HEK293 (cell line): ENCODE measurements around the gene PRPF8.

Experiments used
- CTCF ChIA-PET: fragments of 350-600 bp; formaldehyde crosslinking; extraction: SDS; loops from one replicate; lab custom pipeline; 2021; ENCODE audit warnings: antibody characterized with exemption; lab: Yijun Ruan, JAX
- POLR2A ChIA-PET: fragments of 300-600 bp; formaldehyde crosslinking; extraction: SDS; loops from one replicate; lab custom pipeline; 2020; ENCODE audit warnings: antibody characterized with exemption, inconsistent platforms; lab: Yijun Ruan, JAX
- H3K27ac ChIP-seq: fragments of 200-500 bp; sonication (Bioruptor generic); 2 replicates; pipeline ENCODE4 v1.5.1; 2014; ENCODE audit warnings: low read depth, low read length, control low read depth, inconsistent platforms; ENCODE audit errors: extremely low read depth
- H3K36me3 ChIP-seq, 2 experiments: fragments of 200-500 bp in 1 of 2; sonication (Bioruptor generic) in 1 of 2; 1 replicate in 1 of 2; 2 replicates in 1 of 2; pipeline ENCODE4 v1.5.1; 2014 to 2017; ENCODE audit warnings: inconsistent platforms in 2 of 2, low read length in 2 of 2; ENCODE audit not compliant: control insufficient read depth in 2 of 2, insufficient read depth in 1 of 2
- H3K4me1 ChIP-seq: fragments of 200-500 bp; sonication (Bioruptor generic); 2 replicates; pipeline ENCODE4 v1.5.1; 2014; ENCODE audit warnings: mild to moderate bottlenecking, low read length, inconsistent platforms; ENCODE audit not compliant: control insufficient read depth, insufficient read depth
- H3K4me3 ChIP-seq: 2 replicates; pipeline ENCODE4 v1.5.1; 2011; ENCODE audit warnings: low read depth, mild to moderate bottlenecking, control low read depth, low read length, moderate library complexity
- H3K9me3 ChIP-seq: fragments of 200-500 bp; sonication (Bioruptor generic); 2 replicates; pipeline ENCODE4 v1.5.1; 2014; ENCODE audit warnings: low read depth, low read length, inconsistent platforms; ENCODE audit not compliant: control insufficient read depth, insufficient read depth
- GLIS1 ChIP-seq: fragments of 450-650 bp; formaldehyde crosslinking; IDR thresholded peaks from 2 replicates; pipeline ENCODE4 v1.5.1; 2016; ENCODE audit warnings: missing biosample characterization, missing genetic modification characterization
- GLIS2 ChIP-seq: fragments of 450-650 bp; formaldehyde crosslinking; IDR thresholded peaks from 2 replicates; pipeline ENCODE4 v1.5.1; 2016; ENCODE audit warnings: missing biosample characterization, missing genetic modification characterization
- KLF8 ChIP-seq: fragments of 450-650 bp; formaldehyde crosslinking; IDR thresholded peaks from 2 replicates; pipeline ENCODE4 v1.5.1; 2016; ENCODE audit warnings: missing biosample characterization, missing genetic modification characterization
- SP2 ChIP-seq: fragments of 450-650 bp; formaldehyde crosslinking; IDR thresholded peaks from 2 replicates; pipeline ENCODE4 v1.5.1; 2016; ENCODE audit warnings: missing biosample characterization, missing genetic modification characterization
- TCF7L2 ChIP-seq: IDR thresholded peaks from 2 replicates; pipeline ENCODE4 v1.6.1; 2011; ENCODE audit warnings: low read depth, mild to moderate bottlenecking, inconsistent platforms, low read length, moderate library complexity, borderline replicate concordance
- YY2 ChIP-seq: fragments of 450-650 bp; formaldehyde crosslinking; IDR thresholded peaks from 2 replicates; pipeline ENCODE4 v1.5.1; 2016; ENCODE audit warnings: missing biosample characterization, missing genetic modification characterization
- ZBTB48 ChIP-seq: fragments of 450-650 bp; formaldehyde crosslinking; IDR thresholded peaks from 2 replicates; pipeline ENCODE4 v1.5.1; 2016; ENCODE audit warnings: missing biosample characterization, missing genetic modification characterization
- ZBTB49 ChIP-seq: fragments of 450-650 bp; formaldehyde crosslinking; IDR thresholded peaks from 2 replicates; pipeline ENCODE4 v1.5.1; 2016; ENCODE audit warnings: missing biosample characterization, missing genetic modification characterization, low read depth
- ZBTB8A ChIP-seq: fragments of 450-650 bp; formaldehyde crosslinking; IDR thresholded peaks from 2 replicates; pipeline ENCODE4 v1.5.1; 2016; ENCODE audit warnings: missing biosample characterization, missing genetic modification characterization
- ZNF174 ChIP-seq: fragments of 450-650 bp; formaldehyde crosslinking; IDR thresholded peaks from 2 replicates; pipeline ENCODE4 v1.5.0; 2017; ENCODE audit warnings: missing biosample characterization, mild to moderate bottlenecking, missing genetic modification characterization
- ZNF350 ChIP-seq: fragments of 450-650 bp; formaldehyde crosslinking; IDR thresholded peaks from 2 replicates; pipeline ENCODE4 v1.5.0; 2017; ENCODE audit warnings: missing biosample characterization, mild to moderate bottlenecking, missing genetic modification characterization
- ZNF488 ChIP-seq: fragments of 450-650 bp; formaldehyde crosslinking; IDR thresholded peaks from 2 replicates; pipeline ENCODE4 v1.5.1; 2016; ENCODE audit warnings: missing biosample characterization, missing genetic modification characterization
- ZNF521 ChIP-seq: fragments of 450-650 bp; formaldehyde crosslinking; IDR thresholded peaks from 2 replicates; pipeline ENCODE4 v1.5.1; 2017; ENCODE audit warnings: missing biosample characterization, mild to moderate bottlenecking, missing genetic modification characterization
- ZNF645 ChIP-seq: fragments of 450-650 bp; formaldehyde crosslinking; IDR thresholded peaks from 2 replicates; pipeline ENCODE4; 2016; ENCODE audit warnings: missing biosample characterization, missing genetic modification characterization
- ZNF677 ChIP-seq: fragments of 450-650 bp; IDR thresholded peaks from 2 replicates; pipeline ENCODE4 v1.5.0; 2018; ENCODE audit warnings: missing biosample characterization, mild to moderate bottlenecking, missing genetic modification characterization, moderate library complexity
- ZNF704 ChIP-seq: fragments of 450-650 bp; formaldehyde crosslinking; IDR thresholded peaks from 2 replicates; pipeline ENCODE4 v1.5.1; 2016; ENCODE audit warnings: missing biosample characterization, missing genetic modification characterization
- ZNF768 ChIP-seq: fragments of 450-650 bp; formaldehyde crosslinking; IDR thresholded peaks from 2 replicates; pipeline ENCODE4 v1.5.1; 2018; ENCODE audit warnings: missing biosample characterization, mild to moderate bottlenecking, missing genetic modification characterization
- ZNF830 ChIP-seq: fragments of 450-650 bp; IDR thresholded peaks from 2 replicates; pipeline ENCODE4 v1.5.0; 2018; ENCODE audit warnings: missing biosample characterization, missing genetic modification characterization, low read depth, mild to moderate bottlenecking, moderate library complexity
- ZNF837 ChIP-seq: fragments of 450-650 bp; formaldehyde crosslinking; IDR thresholded peaks from 2 replicates; pipeline ENCODE4 v1.5.1; 2016; ENCODE audit warnings: missing biosample characterization, missing genetic modification characterization
- ZSCAN16 ChIP-seq: fragments of 450-650 bp; formaldehyde crosslinking; IDR thresholded peaks from 2 replicates; pipeline ENCODE4 v1.5.1; 2016; ENCODE audit warnings: missing biosample characterization, missing genetic modification characterization
- TF ChIP-seq, protein P1 (sequence below): fragments of 450-650 bp; formaldehyde crosslinking; IDR thresholded peaks from 2 replicates; pipeline ENCODE4 v1.5.1; 2016; ENCODE audit warnings: missing biosample characterization, missing genetic modification characterization
- TF ChIP-seq, protein P2 (sequence below): fragments of 450-650 bp; formaldehyde crosslinking; IDR thresholded peaks from 2 replicates; pipeline ENCODE4 v1.5.1; 2016; ENCODE audit warnings: missing biosample characterization, missing genetic modification characterization, borderline replicate concordance
- TF ChIP-seq, protein P3 (sequence below): fragments of 450-650 bp; formaldehyde crosslinking; IDR thresholded peaks from 2 replicates; pipeline ENCODE4 v1.5.1; 2016; ENCODE audit warnings: missing biosample characterization, missing genetic modification characterization

Gene PRPF8

DNA sequence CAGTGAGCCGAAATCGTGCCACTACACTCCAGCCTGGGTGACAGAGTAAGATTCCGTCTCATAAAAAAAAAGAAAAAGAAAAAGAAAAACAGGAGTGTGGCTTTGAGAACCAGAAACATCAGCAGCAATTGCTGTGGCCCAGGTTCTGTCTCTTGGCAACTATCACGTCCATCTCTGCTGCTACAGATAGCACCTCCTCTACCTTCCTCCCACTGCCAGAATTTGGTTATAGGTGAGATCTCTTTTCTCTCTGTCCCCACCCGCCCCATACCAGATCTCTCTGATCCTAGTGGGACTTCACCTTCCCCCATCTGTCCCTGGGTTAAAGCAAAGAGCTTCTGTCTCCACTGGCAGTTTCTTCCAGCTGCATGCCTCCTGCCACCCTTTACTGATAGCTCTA, 22.4 kb upstream of the PRPF8 start:
- POLR2A ChIA-PET, result interaction anchor here (0.6 to 1.9 kb wide), 2 partner anchors 9 to 16 kb away, joined by 7 to 9 read pairs; no protein-coding TSS in a partner anchor
- Histone ChIP-seq H3K9me3 (no peaks in the 10 kb centered on the region), H3K36me3 (peaks cover 0 to 5% of the 10 kb centered on the region in 2 experiments; a peak in 1 of 3 replicates), H3K27ac (no peak overlapping the region), H3K4me3 (no peak overlapping the region), H3K4me1 (peaks cover 3% of the 10 kb centered on the region; the same call in 1 of the 2 replicates)
- TF ChIP-seq ZNF704 (tag by site-specific recombination) (no peak), GLIS1 (no peak), ZNF174 (tag by site-specific recombination) (no peak), ZSCAN16 (tag by site-specific recombination) (no peak), ZBTB48 (no peak), ZNF830 (tag by site-specific recombination) (no peak), ZBTB49 (tag by site-specific recombination) (no peak), ZNF645 (tag by site-specific recombination) (no peak), ZNF488 (tag by site-specific recombination) (no peak), ZNF677 (tag by site-specific recombination) (no peak), ZNF837 (tag by site-specific recombination) (no peak), ZNF350 (tag by site-specific recombination) (no peak), ZNF768 (tag by site-specific recombination) (no peak), YY2 (tag by site-specific recombination) (no peak)
- TF ChIP-seq, protein P1, sequence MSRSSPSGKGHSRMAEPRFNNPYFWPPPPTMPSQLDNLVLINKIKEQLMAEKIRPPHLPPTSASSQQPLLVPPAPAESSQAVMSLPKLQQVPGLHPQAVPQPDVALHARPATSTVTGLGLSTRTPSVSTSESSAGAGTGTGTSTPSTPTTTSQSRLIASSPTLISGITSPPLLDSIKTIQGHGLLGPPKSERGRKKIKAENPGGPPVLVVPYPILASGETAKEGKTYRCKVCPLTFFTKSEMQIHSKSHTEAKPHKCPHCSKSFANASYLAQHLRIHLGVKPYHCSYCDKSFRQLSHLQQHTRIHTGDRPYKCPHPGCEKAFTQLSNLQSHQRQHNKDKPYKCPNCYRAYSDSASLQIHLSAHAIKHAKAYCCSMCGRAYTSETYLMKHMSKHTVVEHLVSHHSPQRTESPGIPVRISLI (tag by site-specific recombination), result no peak
- TF ChIP-seq, protein P2, sequence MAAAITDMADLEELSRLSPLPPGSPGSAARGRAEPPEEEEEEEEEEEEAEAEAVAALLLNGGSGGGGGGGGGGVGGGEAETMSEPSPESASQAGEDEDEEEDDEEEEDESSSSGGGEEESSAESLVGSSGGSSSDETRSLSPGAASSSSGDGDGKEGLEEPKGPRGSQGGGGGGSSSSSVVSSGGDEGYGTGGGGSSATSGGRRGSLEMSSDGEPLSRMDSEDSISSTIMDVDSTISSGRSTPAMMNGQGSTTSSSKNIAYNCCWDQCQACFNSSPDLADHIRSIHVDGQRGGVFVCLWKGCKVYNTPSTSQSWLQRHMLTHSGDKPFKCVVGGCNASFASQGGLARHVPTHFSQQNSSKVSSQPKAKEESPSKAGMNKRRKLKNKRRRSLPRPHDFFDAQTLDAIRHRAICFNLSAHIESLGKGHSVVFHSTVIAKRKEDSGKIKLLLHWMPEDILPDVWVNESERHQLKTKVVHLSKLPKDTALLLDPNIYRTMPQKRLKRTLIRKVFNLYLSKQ (tag by site-specific recombination), result no peak
- CTCF ChIA-PET, result interaction anchor here (0.6 kb wide), 1 partner anchor 14 kb away, joined by 3 read pairs; no protein-coding TSS in a partner anchor

DNA sequence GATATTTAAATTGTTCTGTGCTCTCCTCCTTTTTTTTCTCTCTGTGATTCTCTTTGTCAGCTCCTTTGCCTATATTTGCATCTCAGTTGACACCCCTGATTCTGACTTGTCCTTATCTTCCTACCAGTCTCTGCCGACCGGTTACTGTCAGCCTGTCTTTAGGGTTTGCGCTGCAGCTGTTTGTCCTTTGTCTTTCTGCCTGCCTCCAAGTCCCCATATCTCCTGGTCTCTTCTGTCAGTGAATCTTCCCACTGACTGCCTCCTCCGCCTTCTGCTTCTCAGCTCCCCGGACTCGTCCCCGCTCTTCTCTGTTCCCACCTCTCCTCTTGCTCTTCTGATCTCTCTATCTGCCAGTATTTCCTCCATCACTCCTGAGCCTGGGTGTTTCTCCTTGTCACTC, 20.3 kb upstream of the PRPF8 start:
- no peaks in the 10 kb centered on the region for H3K9me3 ChIP-seq
- H3K4me1 ChIP-seq, result no peaks in the 10 kb centered on the region
- H3K4me3 ChIP-seq, result no peak overlapping the region
- ChIA-PET POLR2A (interaction anchor here (0.9 kb wide), 1 partner anchor 9 kb away, joined by 16 read pairs; no protein-coding TSS in a partner anchor), CTCF (interaction anchor here (1.5 kb wide), 1 partner anchor 8 kb away, joined by 5 read pairs; no protein-coding TSS in a partner anchor)
- H3K27ac ChIP-seq, result no peak overlapping the region
- H3K36me3 ChIP-seq, result no peaks in the 10 kb centered on the region
- TF ChIP-seq TCF7L2 (no peak), ZNF645 (tag by site-specific recombination) (no peak), ZNF521 (tag by site-specific recombination) (no peak), SP2 (tag by site-specific recombination) (no peak), ZBTB8A (tag by site-specific recombination) (no peak), GLIS2 (tag by site-specific recombination) (no peak), KLF8 (no peak)
- TF ChIP-seq, protein P3, sequence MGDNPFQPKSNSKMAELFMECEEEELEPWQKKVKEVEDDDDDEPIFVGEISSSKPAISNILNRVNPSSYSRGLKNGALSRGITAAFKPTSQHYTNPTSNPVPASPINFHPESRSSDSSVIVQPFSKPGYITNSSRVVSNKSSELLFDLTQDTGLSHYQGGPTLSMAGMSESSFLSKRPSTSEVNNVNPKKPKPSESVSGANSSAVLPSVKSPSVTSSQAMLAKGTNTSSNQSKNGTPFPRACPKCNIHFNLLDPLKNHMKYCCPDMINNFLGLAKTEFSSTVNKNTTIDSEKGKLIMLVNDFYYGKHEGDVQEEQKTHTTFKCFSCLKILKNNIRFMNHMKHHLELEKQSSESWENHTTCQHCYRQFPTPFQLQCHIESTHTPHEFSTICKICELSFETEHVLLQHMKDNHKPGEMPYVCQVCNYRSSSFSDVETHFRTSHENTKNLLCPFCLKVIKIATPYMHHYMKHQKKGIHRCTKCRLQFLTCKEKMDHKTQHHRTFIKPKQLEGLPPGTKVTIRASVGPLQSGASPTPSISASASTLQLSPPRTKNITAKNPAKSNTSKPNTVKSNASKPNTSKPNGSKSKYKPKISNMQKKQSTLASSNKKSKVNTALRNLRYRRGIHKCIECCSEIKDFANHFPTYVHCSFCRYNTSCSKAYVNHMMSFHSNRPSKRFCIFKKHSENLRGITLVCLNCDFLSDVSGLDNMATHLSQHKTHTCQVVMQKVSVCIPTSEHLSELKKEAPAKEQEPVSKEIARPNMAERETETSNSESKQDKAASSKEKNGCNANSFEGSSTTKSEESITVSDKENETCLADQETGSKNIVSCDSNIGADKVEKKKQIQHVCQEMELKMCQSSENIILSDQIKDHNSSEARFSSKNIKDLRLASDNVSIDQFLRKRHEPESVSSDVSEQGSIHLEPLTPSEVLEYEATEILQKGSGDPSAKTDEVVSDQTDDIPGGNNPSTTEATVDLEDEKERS (tag by site-specific recombination), result no peak
